Measurements from ENCODE around the gene TSPAN14. TPM values are rescaled to one million over a fixed set of nuclear protein-coding genes. Genes with fewer than 3 reads are reported as not detected.

The TSPAN14 gene
- total RNA-seq, 2 experiments from 2014 or later = 109 to 117 TPM

Other genes starting within 250 kb of the TSPAN14 start
- 100 to 1,000 TPM; 249 to 277 TPM for gene ANXA11, start 248.8 kb upstream of the TSPAN14 start, total RNA-seq
- gene MAT1A, start 164.7 kb upstream of the TSPAN14 start, total RNA-seq = not detected
- gene DYDC1, start 97.6 kb upstream of the TSPAN14 start, total RNA-seq = not detected
- gene DYDC2, start 97.5 kb upstream of the TSPAN14 start, total RNA-seq = not detected
- 10 to 100 TPM; 14.9 to 15.3 TPM for gene PRXL2A, start 45.8 kb upstream of the TSPAN14 start, total RNA-seq
- under 1 TPM; 0.13 to 0.21 TPM for gene SH2D4B, start 83.6 kb downstream of the TSPAN14 start, total RNA-seq

Data from activated CD8-positive, alpha-beta T cell treated with anti-CD3 and anti-CD28 coated beads, Interleukin-2, amount 10 ng/mL, durations not matched to agents 7 days and 5 days (primary cell).